Stimulated activated CD8-positive, alpha-beta memory T cell treated with anti-CD3 and anti-CD28 coated beads, Interleukin-12 subunit alpha, Interleukin-12 subunit beta, amount 100 ng/mL, for 24 hours (primary cell): ENCODE data around the gene LAMA2.
"Not testable (repeated sequence)": the region's sequence is repeated elsewhere in the genome, so short reads cannot be mapped to it uniquely, and the experiment has no call there.

Experiments
- DNase-seq: peaks from one replicate; pipeline ENCODE4 v3.0.0-alpha.2; 2020; ENCODE audit errors: extremely low read depth

Gene LAMA2

DNA sequence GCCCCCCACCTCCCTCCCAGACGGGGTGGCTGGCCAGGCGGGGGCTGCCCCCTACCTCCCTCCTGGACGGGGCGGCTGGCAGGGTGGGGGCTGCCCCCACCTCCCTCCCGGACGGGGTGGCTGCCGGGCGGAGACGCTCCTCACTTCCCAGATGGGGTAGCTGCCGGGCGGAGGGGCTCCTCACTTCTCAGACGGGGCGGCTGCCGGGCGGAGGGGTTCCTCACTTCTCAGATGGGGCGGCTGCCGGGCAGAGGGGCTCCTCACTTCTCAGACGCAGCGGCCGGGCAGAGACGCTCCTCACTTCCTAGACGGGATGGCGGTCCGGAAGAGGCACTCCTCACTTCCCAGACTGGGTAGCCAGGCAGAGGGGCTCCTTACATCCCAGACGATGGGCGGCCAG is 205.5 kb downstream of the LAMA2 start:
- DNase-seq = not testable (repeated sequence)

DNA sequence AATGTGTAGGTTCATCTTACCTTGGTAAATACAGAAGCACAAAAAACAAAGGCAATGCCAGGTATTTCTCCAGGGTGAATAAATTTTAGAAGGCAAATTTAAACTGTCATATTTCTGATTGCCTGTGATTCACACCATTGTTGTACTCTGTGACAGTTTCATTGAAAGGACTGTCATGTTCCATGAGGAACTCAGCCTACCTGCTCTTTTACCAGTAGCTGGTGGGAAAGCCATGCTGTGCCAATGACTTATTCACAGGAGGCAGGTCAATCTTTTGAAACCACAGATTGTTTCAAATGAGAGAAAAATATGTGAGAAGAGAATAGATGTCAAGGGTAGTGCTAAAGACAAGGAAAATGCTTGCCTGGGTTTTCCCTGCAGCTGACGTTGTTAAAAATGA is 206.4 kb downstream of the LAMA2 start:
- DNase-seq = no peak

DNA sequence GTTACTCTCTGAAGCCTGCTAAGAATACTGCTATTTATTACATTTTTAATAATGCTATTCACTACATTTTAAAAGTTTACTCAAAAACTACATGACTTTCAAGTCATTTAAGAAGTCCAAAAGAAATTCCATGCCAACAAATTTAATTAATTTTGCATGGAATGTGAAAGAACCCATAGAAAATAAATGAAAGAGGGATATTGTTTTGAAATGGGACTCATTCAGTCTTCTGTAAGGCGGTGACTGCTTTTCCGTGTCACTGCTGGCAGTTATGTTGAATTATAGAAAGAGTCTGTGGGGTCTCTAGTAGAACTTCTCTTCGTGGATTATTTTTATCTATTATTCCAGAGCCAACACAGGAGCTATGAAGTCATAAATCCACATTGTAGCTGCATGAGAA is 211.2 kb downstream of the LAMA2 start:
- DNase-seq = no peak

DNA sequence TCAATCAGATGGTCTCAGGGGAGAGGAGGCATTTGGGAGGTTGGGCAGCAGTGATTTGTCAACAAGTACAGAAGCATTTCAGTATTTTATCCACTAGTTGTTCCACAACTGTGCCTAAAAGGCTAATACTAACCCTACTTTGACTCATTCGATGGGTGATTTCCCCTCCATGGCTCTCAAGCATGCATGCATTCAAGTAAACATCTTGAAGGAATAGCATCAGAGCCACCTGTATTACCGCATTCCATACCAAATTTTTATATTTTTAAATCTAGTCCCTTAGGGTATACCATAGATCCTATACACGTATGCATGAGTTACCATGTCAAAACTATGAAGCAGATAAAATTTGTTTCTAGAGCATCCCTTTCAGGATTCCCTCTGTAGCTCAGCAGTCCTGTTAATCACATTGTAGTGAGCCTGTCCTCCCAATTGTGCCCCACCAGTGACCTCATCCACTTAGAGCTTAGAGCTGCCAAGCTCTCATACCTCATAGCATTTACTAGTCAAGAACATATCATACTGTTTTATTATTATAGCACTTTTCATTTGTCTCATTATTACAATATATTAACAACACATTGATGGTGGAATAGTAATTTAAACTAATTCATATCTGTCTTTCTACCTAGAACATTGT is 213.8 kb downstream of the LAMA2 start:
- no peak for DNase-seq

DNA sequence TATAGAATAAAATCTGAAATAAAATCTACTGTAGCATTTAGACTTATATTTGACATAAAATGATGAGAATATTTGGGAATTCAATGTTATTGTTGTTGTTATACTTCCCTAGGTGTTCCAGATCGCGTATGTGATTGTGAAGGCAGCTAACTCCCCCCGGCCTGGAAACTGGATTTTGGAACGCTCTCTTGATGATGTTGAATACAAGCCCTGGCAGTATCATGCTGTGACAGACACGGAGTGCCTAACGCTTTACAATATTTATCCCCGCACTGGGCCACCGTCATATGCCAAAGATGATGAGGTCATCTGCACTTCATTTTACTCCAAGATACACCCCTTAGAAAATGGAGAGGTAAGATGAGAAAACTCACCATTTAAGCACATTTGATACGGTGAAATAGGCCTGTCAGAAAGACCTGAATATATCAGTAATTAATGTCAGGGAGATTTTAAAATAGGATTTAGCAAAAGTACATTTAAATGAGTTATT is 215.2 kb downstream of the LAMA2 start:
- DNase-seq = no peak

DNA sequence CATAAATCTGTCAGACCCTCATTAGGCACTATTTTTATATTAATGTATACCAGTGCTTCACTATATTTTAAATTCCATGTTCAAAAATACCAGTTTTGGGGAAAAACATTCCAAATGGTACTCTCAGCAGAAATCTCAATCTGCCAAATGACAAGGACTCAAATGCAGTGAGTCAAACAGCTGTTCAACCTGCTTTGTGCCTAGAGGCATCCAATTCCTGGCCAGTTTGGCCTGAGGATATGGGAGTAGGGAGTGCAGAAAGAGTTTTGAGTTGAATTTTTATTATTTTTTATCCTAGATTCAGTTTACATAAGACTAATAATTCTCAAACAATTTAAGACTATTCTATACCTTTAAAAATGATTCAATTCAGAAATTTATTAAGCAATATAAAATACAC is 216.8 kb downstream of the LAMA2 start:
- no peak for DNase-seq

DNA sequence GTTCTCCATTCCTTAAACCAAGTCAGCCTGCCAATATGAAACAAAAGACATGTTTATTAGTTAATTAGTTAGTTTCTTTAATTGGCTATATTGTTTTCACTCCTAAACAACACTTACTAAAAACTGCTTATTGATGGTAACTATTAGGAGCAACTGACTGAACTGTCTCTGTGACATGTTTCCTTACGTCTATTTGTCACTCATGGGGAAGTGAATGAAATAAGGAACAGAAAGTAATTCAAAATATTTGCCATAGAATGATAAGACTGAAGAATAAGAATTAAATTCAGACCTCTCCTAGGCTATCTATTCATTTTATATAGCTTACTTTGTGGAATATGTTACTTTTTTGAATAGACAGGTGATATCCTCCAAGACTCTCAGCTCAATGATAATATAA is 217.2 kb downstream of the LAMA2 start:
- DNase-seq = no peak

DNA sequence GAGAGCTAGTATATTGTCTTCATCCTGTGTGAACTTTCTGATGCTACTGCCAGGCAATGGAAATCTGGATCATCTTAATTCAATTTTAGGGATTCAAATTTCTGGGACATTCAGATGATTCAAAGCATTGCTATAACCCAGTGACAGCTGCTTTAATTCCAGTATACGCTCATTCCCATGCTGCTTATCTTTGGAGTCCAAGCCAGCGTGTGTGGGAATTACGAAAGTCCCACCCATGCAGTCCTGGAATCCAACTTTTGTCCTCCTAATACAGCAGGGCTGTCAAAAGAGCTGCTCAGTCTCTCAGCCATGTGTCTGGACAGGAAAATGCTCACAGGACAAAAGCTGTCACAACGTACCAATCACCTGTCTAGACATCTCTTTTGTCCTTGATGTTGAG is 219.8 kb downstream of the LAMA2 start:
- no peak for DNase-seq

DNA sequence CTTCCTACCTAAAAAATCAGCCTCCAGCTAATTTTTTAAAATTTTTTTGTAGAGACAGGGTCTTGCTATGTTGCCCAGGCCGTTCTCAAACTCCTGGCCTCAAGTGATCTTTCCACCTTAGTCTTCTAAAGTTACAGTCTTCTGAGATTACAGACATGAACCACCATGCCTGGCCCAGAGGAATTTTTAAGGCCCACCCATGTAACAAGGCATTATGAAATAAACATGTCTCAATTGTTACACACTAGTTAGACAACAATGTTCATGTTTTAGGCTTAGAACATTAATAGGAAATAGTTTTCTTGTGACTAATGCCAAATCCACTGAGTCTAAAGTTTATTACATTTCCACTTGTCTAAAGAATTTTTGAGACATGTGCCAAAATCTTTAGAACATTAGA is 221.2 kb downstream of the LAMA2 start:
- DNase-seq = no peak

DNA sequence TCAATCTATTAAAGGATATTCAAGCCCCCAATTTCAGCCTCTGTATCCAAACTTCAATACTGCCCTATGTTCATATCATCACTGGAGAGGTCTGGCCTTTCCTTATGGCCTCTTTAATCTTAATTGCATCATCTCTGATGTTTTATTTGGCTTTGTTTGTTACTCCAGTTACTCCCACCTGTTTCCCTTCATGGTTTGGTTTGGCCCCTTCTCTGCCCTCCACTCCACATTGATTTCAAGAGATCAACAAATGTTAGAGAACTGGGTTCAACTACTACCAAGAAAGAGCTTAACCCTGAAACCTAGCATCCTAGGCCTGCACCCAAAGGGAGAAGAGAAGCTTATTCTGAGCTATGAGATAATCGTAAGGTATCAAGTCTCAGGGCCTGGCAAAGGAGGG is 221.6 kb downstream of the LAMA2 start:
- DNase-seq = no peak

DNA sequence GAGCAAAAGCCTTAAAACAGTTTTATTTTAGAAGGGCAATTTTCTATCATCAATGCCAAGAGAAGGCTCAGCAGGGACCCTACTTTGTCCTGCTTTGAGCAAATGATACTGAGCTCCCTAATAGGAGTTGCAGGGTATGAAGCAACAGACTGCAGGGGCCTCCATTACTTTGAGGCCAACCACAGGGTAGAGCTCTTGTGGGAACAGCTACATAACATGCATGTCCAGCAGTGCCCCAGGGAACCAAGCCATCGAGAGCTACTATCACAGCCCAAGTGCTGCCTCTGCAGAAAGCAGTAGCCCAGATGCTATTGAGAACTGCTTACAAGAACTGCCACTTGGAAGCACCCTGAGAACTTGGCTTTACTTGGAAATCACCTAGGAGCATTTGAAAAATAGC is 222.1 kb downstream of the LAMA2 start:
- DNase-seq = no peak

DNA sequence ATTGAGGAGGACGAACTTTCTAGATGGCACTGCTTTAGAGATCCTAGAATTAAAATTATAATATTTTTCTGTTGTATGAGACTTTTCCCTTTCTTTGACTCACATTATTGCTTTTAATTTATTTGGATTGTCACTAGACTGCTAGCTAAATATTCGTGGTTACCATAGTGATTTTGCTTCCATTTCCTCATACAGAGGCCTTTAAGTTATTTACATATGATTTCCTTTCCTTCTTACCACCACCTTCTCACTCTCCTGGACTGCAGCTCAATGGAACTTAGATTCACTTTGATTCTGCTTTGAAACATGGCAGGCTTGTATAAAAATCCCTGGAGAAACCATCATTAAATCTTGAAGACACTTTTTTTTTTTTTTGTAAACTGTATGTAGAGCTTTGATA is 222.9 kb downstream of the LAMA2 start:
- DNase-seq = no peak

DNA sequence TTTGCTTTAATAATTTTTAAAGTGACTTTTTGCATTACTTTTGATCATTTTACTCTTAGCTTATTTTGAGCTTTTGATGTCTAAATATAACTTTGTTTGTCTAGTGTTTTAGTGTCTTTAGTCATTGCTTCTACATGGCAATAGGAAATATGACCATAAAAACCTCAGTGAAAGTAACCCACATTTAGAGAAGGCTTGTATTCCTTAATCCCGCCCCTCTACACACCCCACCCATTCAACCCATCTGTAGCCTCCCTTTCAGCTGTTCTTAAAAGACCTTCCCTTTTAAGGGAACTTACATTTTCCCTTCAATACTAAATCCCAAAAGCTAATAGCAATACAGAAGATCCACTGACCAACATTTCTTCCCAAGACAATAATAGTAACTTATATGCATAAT is 225.4 kb downstream of the LAMA2 start:
- no peak for DNase-seq

DNA sequence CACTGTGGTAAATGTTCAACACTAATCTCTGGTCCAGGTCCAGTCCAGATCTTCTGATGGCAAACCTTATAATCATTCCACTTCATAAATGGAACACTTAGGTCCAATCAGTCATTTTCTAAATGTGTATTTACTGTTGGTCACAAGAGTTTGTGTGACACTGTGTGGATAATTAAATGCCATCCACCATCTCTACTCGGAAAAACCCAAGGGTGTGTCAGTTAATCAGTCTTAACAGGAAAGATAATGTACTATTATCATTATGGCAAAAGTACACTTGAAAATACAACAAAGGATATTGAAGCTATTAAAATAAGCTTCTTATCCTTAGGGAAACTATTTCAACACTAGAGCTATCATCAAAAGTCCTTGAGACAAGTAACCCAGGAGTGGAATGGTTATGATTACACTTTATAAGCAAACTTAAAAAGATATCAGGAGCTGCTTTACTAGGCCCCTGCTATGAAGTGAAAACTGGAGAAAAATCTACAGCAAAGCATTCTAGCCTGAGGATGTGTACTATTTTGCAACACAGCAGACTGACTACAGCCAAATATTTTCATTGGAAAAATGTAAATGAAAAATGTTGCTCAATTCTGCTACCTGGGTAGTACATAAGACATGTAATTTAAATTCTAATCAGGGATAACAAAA is 227.9 kb downstream of the LAMA2 start:
- DNase-seq = no peak

DNA sequence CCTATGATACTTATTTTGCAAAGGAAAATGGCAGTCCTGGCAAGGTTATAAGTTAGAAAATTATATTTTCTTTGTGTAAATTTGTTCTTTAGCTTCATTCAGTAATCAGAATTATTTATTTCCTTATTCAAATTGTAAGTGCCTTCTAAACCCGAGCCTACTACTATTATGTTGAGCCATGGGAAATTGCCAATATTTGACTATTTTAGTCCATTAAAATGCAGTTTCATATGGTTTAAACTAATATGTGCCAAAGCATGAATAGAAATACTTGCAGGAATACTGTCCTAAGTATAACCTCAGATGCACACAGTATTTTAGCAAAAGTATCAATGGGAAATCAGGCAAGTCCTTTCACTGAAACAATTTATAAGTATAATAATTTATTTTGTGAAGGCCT is 228.4 kb downstream of the LAMA2 start:
- DNase-seq = no peak

DNA sequence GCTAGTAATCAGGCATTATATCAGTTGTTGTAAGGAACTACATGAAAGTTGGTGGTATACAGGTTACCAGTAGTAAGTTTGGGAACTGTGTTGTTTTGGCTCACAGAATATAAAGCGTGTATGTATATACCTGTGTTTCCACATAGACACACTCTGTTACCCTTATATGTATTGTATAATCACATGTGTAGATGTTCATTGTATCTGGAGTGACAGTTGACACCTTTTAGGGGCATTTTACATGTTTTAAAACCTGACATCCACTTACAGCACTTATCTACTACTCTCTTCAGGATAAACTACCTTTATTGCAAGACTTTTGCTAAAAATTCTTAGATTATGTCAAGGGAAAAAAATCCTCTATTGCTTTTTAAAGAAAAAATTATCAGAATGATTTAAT is 228.9 kb downstream of the LAMA2 start:
- no peak for DNase-seq

DNA sequence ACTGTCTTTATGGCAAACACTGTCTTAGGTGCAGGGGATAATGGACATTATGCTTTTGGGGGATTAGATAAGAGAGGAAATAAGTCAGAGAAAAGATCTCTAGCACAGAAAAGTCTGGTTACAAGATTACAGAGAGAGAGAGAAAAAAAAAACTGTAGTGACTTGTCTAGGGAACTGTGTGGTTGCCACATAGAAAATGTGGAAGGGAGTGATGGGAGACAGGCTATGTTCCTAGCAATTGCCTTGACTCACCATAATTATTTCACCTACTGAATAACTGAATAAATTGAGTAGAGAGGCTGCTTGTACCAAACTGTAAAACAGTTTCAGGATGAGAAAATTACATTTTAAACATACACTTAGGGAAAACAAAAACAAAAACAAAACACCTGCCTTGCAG is 229.7 kb downstream of the LAMA2 start:
- no peak for DNase-seq

DNA sequence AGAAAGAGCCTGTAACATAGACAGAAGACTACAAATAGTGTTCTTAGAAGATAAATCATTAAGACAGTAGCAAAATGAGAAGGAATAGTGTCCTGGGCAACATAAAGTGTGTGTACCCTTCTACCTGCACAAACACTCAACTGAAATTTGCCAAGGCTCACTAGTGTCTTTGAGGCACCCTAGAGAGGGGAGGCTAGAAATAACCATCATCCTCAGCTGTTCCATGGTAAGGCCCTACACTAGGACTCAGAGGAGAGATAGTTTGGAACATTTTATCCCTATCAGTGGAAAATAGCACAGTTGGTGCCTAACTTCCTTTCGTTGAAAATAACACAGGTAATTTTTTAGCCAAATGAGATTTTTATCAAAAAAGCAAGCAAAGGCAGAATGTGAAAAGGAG is 230.7 kb downstream of the LAMA2 start:
- DNase-seq = no peak

DNA sequence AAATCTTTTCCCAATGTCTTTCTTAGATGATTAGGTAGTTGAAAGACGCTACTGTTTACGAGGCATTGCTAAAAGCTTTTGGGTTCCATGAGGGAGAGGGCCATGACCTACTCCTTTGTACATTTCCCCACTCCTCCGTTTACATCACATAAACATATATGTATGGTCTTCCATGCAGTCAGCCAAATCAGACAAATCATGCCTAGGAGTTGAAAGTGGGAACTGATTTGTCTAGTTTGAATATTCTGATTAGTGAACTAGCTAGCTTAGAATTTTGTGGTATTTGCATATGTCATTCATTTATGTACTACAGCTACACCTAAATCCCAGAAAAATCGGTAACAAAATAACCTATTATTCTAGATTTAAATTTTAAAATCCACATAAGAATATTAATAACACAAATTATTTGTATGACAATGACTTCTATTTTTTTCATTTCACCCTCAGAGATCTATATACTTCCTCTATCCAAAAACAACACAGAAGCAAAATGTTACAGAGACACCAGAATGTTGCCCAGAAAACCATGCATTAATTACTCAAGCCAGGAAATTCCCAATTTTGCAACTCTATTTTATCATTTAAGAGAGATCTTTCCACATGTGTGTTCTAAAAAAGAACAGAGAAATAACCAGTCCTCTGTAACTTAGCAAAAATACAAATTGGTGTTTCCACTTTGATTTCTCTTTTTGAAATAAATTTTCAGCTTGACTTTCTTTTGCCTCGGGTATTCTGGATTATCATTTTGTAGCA is 231.9 kb downstream of the LAMA2 start:
- no peak for DNase-seq

DNA sequence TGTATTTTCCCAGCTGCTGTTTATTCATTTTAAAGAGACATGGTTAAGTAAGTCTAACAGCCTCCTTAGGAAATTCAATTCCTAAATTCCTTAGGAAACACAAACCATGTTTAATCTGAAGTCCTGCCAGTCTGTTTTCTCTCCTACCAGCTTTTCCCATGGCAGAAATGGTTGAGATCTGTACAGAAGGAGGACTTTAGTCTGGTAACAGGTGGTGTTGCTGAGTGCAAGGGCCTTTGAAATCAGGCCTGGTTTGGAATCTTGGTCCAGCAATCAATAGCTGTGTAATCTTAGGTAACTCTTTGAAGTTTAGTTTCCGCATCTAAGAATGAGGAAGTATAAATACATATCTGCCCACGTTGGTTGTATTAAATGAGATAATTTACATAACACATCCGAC is 232.5 kb downstream of the LAMA2 start:
- no peak for DNase-seq

DNA sequence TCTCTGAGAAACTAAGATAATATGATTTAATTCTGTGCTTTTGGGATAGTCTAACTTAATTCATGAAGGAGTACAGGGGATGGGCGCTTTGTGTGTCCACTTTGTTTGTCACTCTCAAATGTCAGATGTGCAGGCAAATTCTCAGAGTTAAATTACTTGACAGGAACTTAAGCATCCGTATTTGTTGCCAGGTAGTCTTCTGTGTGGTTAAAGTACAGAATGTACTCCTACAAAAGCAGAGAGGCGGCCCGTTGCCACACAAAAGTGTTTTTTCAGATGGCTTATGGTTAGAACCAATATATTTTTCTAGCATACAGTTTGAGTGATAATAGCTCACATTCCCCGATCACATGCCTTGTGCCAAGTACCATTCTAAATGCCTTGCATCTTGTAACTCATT is 234.4 kb downstream of the LAMA2 start:
- DNase-seq = no peak

DNA sequence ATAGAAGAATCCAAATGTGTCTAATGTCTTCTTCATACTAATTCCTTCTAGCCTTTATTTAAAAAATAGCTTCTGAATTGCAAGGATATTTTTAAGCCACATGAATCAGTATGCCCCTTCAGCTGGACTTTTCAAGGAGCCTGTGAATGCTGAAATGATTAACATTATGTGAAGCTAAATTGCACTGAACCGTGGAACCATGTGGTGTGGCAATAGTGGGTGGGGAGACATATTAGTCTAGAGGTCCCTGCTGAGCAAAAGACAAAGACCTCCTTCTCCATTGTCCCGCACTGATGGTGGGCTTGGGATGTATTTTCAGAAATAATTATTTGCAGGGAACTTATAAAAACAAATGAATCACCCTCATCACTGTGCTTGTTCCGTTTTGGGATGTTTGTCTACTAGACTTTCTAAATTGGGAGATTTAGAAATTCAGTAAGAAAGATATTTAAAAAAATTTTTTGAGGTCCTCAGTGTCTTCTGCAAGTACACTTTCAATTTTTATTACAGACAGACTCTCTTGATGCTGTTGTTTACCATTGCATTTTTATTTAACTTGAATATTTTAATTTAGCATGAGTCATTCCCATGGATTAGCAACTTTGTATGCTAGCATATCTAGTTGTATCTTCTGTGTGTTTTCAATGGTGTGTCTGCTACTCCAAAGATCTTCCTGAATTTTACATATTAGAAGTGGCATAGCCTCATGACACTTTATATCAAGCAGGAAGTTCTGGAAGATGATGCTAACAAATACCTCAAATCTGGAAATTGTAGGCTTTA is 238.1 kb downstream of the LAMA2 start:
- DNase-seq = no peak
